Stimulated activated CD4-positive, alpha-beta T cell treated with anti-CD3 and anti-CD28 coated beads, Interleukin-1b, Interleukin-23, amount 100 ng/mL, for 1 hour (primary cell): Measurements from ENCODE around the gene MPZL2.

ENCODE experiments used
- DNase-seq, 2 donors: peaks; one replicate each; pipeline ENCODE4 v3.0.0-alpha.2; 2020; ENCODE audit warnings: low read depth in 2 of 2

Gene MPZL2

GRCh38 chr11:118243161-118243560 is 20.9 kb downstream of the MPZL2 start:
- DNase-seq = no peak

- DNase-seq = no peak
Measured at GRCh38 chr11:118241764-118242098, 22.4 kb downstream of the MPZL2 start.

- DNase-seq = no peak
Measured at GRCh38 chr11:118240999-118241763, 22.9 kb downstream of the MPZL2 start.

- DNase-seq = no peak
Measured at GRCh38 chr11:118239509-118240205, 24.4 kb downstream of the MPZL2 start.

GRCh38 chr11:118238929-118239328 is 25.2 kb downstream of the MPZL2 start:
- no peak for DNase-seq

- DNase-seq = no peak
Measured at GRCh38 chr11:118238421-118238820, 25.7 kb downstream of the MPZL2 start.

- DNase-seq = no peak
Measured at GRCh38 chr11:118236170-118236569, 27.9 kb downstream of the MPZL2 start.

- no peak for DNase-seq
Measured at GRCh38 chr11:118234833-118235232, 29.3 kb downstream of the MPZL2 start.

GRCh38 chr11:118233850-118234249 is 30.2 kb downstream of the MPZL2 start:
- no peak for DNase-seq

- DNase-seq = no peak
Measured at GRCh38 chr11:118233377-118233776, 30.7 kb downstream of the MPZL2 start.

- no peak for DNase-seq
Measured at GRCh38 chr11:118232659-118233058, 31.4 kb downstream of the MPZL2 start.

- no peak for DNase-seq
Measured at GRCh38 chr11:118231461-118231860, 32.6 kb downstream of the MPZL2 start.

GRCh38 chr11:118230088-118230487 is 34.0 kb downstream of the MPZL2 start:
- DNase-seq = no peak

- no peak for DNase-seq
Measured at GRCh38 chr11:118229274-118229847, 34.7 kb downstream of the MPZL2 start.

- DNase-seq = no peak
Measured at GRCh38 chr11:118227865-118228785, 36.0 kb downstream of the MPZL2 start.

- DNase-seq = no peak
Measured at GRCh38 chr11:118226781-118227180, 37.3 kb downstream of the MPZL2 start.

GRCh38 chr11:118226296-118226695 is 37.8 kb downstream of the MPZL2 start:
- DNase-seq = no peak

GRCh38 chr11:118224511-118225188 is 39.4 kb downstream of the MPZL2 start, which contains the start of gene JAML:
Gene JAML (minus strand): TSS chr11:118225011. CDS start chr11:118214866, 10,145 bp downstream.
- DNase-seq = no peak

GRCh38 chr11:118223992-118224391 is 40.1 kb downstream of the MPZL2 start:
- no peak for DNase-seq

GRCh38 chr11:118223570-118223969 is 40.5 kb downstream of the MPZL2 start:
- no peak for DNase-seq

GRCh38 chr11:118222437-118222836 is 41.7 kb downstream of the MPZL2 start:
- no peak for DNase-seq
